ENCODE data around the gene AXL. TPM values are rescaled to one million over a fixed set of nuclear protein-coding genes. Genes with fewer than 3 reads are reported as not detected.

Gene AXL
- total and polyA plus RNA-seq, 9 of the 15 experiments (the other 6 are each of a cell fraction or from before 2014, with no cell fraction given): 0.80 to 6.6 (median 1.6) TPM

GRCh38 chr19:41235480-41235879 is 16.5 kb downstream of the AXL start (continued):
- no peak for TF ChIP-seq SRSF9 (IDR thresholded peaks at IDR 0.05; ENCODE audit: borderline replicate concordance, low read depth, low read length)
- no peak for TF ChIP-seq POLR3A (IDR thresholded peaks at IDR 0.05; ENCODE audit: borderline replicate concordance, extremely low read depth, insufficient read depth, insufficient read length)
- TF ChIP-seq STAG1 (CRISPR knock-in tag; IDR thresholded peaks at IDR 0.05; ENCODE audit: borderline replicate concordance): no peak
- TF ChIP-seq SMC3 (conservative IDR thresholded peaks at IDR 0.05; ENCODE audit: insufficient read depth, low read depth, low read length): no peak
- no peak for TF ChIP-seq ZNF609 (CRISPR knock-in tag; IDR thresholded peaks at IDR 0.05; ENCODE audit: borderline replicate concordance)
- no peak for TF ChIP-seq RBM17 (IDR thresholded peaks at IDR 0.05; ENCODE audit: borderline replicate concordance, low read depth, low read length)
- TF ChIP-seq KDM1A (IDR thresholded peaks at IDR 0.05): peak; percentile 67 to 74
- no peak for TF ChIP-seq MCM7 (IDR thresholded peaks at IDR 0.05)
- TF ChIP-seq MCM5 (IDR thresholded peaks at IDR 0.05; ENCODE audit: low read depth): no peak
- TF ChIP-seq EP400 (IDR thresholded peaks at IDR 0.05): no peak
- TF ChIP-seq ESRRA (IDR thresholded peaks at IDR 0.05; ENCODE audit: borderline replicate concordance, low read depth): peak; percentile 73
- no peak for TF ChIP-seq TBL1XR1 (IDR thresholded peaks at IDR 0.05; ENCODE audit: low read length in 2 of 2)
- peak; percentile 79 for TF ChIP-seq ADNP (tag; IDR thresholded peaks at IDR 0.05)
- no peak for TF ChIP-seq MTF1 (CRISPR knock-in tag; IDR thresholded peaks at IDR 0.05; ENCODE audit: borderline replicate concordance)
- no peak for TF ChIP-seq ARID3B (CRISPR knock-in tag; IDR thresholded peaks at IDR 0.05; ENCODE audit: borderline replicate concordance)
- no peak for TF ChIP-seq KLF6 (CRISPR knock-in tag; IDR thresholded peaks at IDR 0.05; ENCODE audit: borderline replicate concordance)
- TF ChIP-seq ZFP30 (CRISPR knock-in tag; IDR thresholded peaks at IDR 0.05; ENCODE audit: borderline replicate concordance): no peak
- TF ChIP-seq, protein P1, sequence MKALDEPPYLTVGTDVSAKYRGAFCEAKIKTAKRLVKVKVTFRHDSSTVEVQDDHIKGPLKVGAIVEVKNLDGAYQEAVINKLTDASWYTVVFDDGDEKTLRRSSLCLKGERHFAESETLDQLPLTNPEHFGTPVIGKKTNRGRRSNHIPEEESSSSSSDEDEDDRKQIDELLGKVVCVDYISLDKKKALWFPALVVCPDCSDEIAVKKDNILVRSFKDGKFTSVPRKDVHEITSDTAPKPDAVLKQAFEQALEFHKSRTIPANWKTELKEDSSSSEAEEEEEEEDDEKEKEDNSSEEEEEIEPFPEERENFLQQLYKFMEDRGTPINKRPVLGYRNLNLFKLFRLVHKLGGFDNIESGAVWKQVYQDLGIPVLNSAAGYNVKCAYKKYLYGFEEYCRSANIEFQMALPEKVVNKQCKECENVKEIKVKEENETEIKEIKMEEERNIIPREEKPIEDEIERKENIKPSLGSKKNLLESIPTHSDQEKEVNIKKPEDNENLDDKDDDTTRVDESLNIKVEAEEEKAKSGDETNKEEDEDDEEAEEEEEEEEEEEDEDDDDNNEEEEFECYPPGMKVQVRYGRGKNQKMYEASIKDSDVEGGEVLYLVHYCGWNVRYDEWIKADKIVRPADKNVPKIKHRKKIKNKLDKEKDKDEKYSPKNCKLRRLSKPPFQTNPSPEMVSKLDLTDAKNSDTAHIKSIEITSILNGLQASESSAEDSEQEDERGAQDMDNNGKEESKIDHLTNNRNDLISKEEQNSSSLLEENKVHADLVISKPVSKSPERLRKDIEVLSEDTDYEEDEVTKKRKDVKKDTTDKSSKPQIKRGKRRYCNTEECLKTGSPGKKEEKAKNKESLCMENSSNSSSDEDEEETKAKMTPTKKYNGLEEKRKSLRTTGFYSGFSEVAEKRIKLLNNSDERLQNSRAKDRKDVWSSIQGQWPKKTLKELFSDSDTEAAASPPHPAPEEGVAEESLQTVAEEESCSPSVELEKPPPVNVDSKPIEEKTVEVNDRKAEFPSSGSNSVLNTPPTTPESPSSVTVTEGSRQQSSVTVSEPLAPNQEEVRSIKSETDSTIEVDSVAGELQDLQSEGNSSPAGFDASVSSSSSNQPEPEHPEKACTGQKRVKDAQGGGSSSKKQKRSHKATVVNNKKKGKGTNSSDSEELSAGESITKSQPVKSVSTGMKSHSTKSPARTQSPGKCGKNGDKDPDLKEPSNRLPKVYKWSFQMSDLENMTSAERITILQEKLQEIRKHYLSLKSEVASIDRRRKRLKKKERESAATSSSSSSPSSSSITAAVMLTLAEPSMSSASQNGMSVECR (CRISPR knock-in tag; IDR thresholded peaks at IDR 0.05): no peak
